IMR-90 (cell line): ENCODE results near the gene KMT2C. TPM values are rescaled to one million over a fixed set of nuclear protein-coding genes. Genes with fewer than 3 reads are reported as not detected.
"Not testable (repeated sequence)": the region's sequence is repeated elsewhere in the genome, so short reads cannot be mapped to it uniquely, and the experiment has no call there.

Experiments used
- ATAC-seq: fragments of 200-7000 bp; cut with Tn5 transposase; 2 replicates; pipeline ENCODE4 v1.9.1; 2020; ENCODE audit warnings: low read depth, mild to moderate bottlenecking, moderate library complexity
- BruUV-seq: library from RNA; stranded (reverse); fragments of 400-500 nt; replicated peaks from 2 replicates; lab custom pipeline; 2021; lab: Mats Ljungman, UMichigan
- CTCF ChIA-PET: fragments of 300-600 bp; formaldehyde crosslinking; extraction: SDS; loops from one replicate; lab custom pipeline; 2021; ENCODE audit warnings: antibody characterized with exemption; lab: Yijun Ruan, JAX
- POLR2A ChIA-PET: fragments of 300-600 bp; sonication (Branson Sonifier 250); formaldehyde crosslinking; loops from one replicate; lab custom pipeline; 2022; ENCODE audit warnings: antibody characterized with exemption; ENCODE audit not compliant: unreplicated experiment; lab: Charles Lee
- DNase-seq: peaks from one replicate; pipeline ENCODE4 v3.0.0; 2013
- H2AFZ ChIP-seq: replicated peaks from 2 replicates; pipeline ENCODE3; 2013; ENCODE audit warnings: low read length, mild to moderate bottlenecking; ENCODE audit not compliant: poor library complexity
- H2AK5ac ChIP-seq: 2 replicates; pipeline ENCODE4 v1.6.1; 2013; ENCODE audit warnings: low read depth, low read length, inconsistent platforms
- H2AK9ac ChIP-seq: replicated peaks from 2 replicates; pipeline ENCODE3; 2013; ENCODE audit warnings: mild to moderate bottlenecking, low read depth, low read length, moderate library complexity; ENCODE audit not compliant: poor library complexity
- H2BK120ac ChIP-seq: 2 replicates; pipeline ENCODE4 v1.6.1; 2013; ENCODE audit warnings: low read depth, low read length, inconsistent platforms
- H2BK15ac ChIP-seq: 3 replicates; pipeline ENCODE4 v1.6.1; 2013; ENCODE audit warnings: low read depth, low read length, inconsistent platforms
- H2BK20ac ChIP-seq: 2 replicates; pipeline ENCODE4 v1.6.1; 2013; ENCODE audit warnings: low read depth, mild to moderate bottlenecking, inconsistent platforms, low read length, moderate library complexity
- H2BK5ac ChIP-seq: 2 replicates; pipeline ENCODE4 v1.6.1; 2013; ENCODE audit warnings: mild to moderate bottlenecking, low read depth, low read length, inconsistent platforms; ENCODE audit not compliant: poor library complexity, severe bottlenecking
- H3K14ac ChIP-seq: replicated peaks from 2 replicates; pipeline ENCODE4 v1.6.1; 2013; ENCODE audit warnings: low read depth, low read length, inconsistent platforms
- H3K18ac ChIP-seq: 2 replicates; pipeline ENCODE4 v1.6.1; 2013; ENCODE audit warnings: low read depth, low read length, control low read depth
- H3K23ac ChIP-seq: 2 replicates; pipeline ENCODE4 v1.6.1; 2013; ENCODE audit warnings: low read depth, low read length, inconsistent platforms
- H3K27ac ChIP-seq: 2 replicates; pipeline ENCODE4 v1.5.1; 2013; ENCODE audit warnings: mild to moderate bottlenecking, control low read depth, low read length; ENCODE audit not compliant: insufficient read depth
- H3K27me3 ChIP-seq: 2 replicates; pipeline ENCODE4 v1.6.1; 2013; ENCODE audit warnings: low read length; ENCODE audit not compliant: control insufficient read depth, insufficient read depth
- H3K36me3 ChIP-seq: 2 replicates; pipeline ENCODE4 v1.6.1; 2013; ENCODE audit warnings: low read length, mixed read lengths; ENCODE audit not compliant: control insufficient read depth, insufficient read depth
- H3K4ac ChIP-seq: 2 replicates; pipeline ENCODE4 v1.6.1; 2013; ENCODE audit warnings: low read depth, low read length, inconsistent platforms
- H3K4me1 ChIP-seq: 2 replicates; pipeline ENCODE4 v1.6.1; 2013; ENCODE audit warnings: low read length, mixed read lengths; ENCODE audit not compliant: control insufficient read depth, insufficient read depth
- H3K4me2 ChIP-seq: 2 replicates; pipeline ENCODE4 v1.6.1; 2013; ENCODE audit warnings: low read depth, mild to moderate bottlenecking, control low read depth, low read length, moderate library complexity
- H3K4me3 ChIP-seq: 2 replicates; pipeline ENCODE4 v1.5.1; 2013; ENCODE audit warnings: low read depth, mild to moderate bottlenecking, control low read depth, low read length, moderate library complexity; ENCODE audit not compliant: insufficient read depth
- H3K56ac ChIP-seq: 2 replicates; pipeline ENCODE4 v1.6.1; 2013; ENCODE audit warnings: low read length, inconsistent platforms; ENCODE audit not compliant: insufficient read depth; ENCODE audit errors: extremely low read depth
- H3K79me1 ChIP-seq, 2 experiments: 2 replicates each; pipeline ENCODE4 v1.6.1; 2013; ENCODE audit warnings: low read length in 2 of 2, inconsistent platforms in 1 of 2, low read depth in 1 of 2
- H3K9ac ChIP-seq: 2 replicates; pipeline ENCODE4 v1.6.1; 2013; ENCODE audit warnings: low read depth, low read length, control low read depth
- H3K9me1 ChIP-seq: 2 replicates; pipeline ENCODE4 v1.6.1; 2013; ENCODE audit warnings: low read length, inconsistent platforms; ENCODE audit not compliant: insufficient read depth
- H3K9me3 ChIP-seq: 2 replicates; pipeline ENCODE4 v1.6.1; 2013; ENCODE audit warnings: low read length; ENCODE audit not compliant: control insufficient read depth, insufficient read depth
- H4K20me1 ChIP-seq: 2 replicates; pipeline ENCODE4 v1.6.1; 2013; ENCODE audit warnings: low read length, inconsistent platforms; ENCODE audit not compliant: insufficient read depth
- H4K5ac ChIP-seq: 2 replicates; pipeline ENCODE4 v1.6.1; 2013; ENCODE audit warnings: mild to moderate bottlenecking, low read depth, low read length, control low read depth
- H4K8ac ChIP-seq, 2 experiments: 2 replicates each; pipeline ENCODE4 v1.6.1; 2013; ENCODE audit warnings: low read depth in 2 of 2, low read length in 2 of 2, control low read depth in 1 of 2, inconsistent platforms in 1 of 2
- H4K91ac ChIP-seq: 2 replicates; pipeline ENCODE4 v1.6.1; 2013; ENCODE audit warnings: low read depth, low read length, inconsistent platforms; ENCODE audit not compliant: insufficient read depth
- CHD1 ChIP-seq: IDR thresholded peaks from 2 replicates; pipeline ENCODE4 v1.6.1; 2012; ENCODE audit warnings: low read depth, low read length, improper control_type of control experiment
- NFE2L2 ChIP-seq: fragments of 150-350 bp; IDR thresholded peaks from 2 replicates; pipeline ENCODE4 v1.6.1; 2016; ENCODE audit warnings: low read depth, mild to moderate bottlenecking, low read length
- RCOR1 ChIP-seq: IDR thresholded peaks from 2 replicates; pipeline ENCODE4 v1.6.1; 2012; ENCODE audit warnings: mild to moderate bottlenecking, low read length, improper control_type of control experiment; ENCODE audit not compliant: insufficient replicate concordance
- USF2 ChIP-seq: fragments of 150-350 bp; IDR thresholded peaks from 2 replicates; pipeline ENCODE4 v1.6.1; 2017; ENCODE audit warnings: mild to moderate bottlenecking, antibody characterized with exemption, low read length, low read depth
- WGBS, 2 experiments: methylation state at CpG; one replicate each; pipeline versions ENCODE4 v1.1.5 to v1.1.7; 2013; ENCODE audit warnings: missing lambda C conversion rate in 2 of 2; ENCODE audit not compliant: insufficient read length in 1 of 2; ENCODE audit errors: extremely low coverage in 2 of 2; 5-methylcytosine and 5-hydroxymethylcytosine counted together
- dilution Hi-C: fragments of 300-500 bp; cut with HindIII; formaldehyde crosslinking; loops from one replicate; pipeline ENCODE4 v1.14.3; 2018; ENCODE audit warnings: low sequenced_read_pairs; ENCODE audit not compliant: unreplicated experiment
- in situ Hi-C: fragments of 300-500 bp; cut with MboI; formaldehyde crosslinking; loops from 3 replicates; pipeline ENCODE4 v1.14.3; 2019; ENCODE audit warnings: low sequenced_read_pairs, inconsistent platforms, mixed read lengths
- intact Hi-C: fragments of 100-400 bp; cut with micrococcal nuclease; formaldehyde crosslinking; loops from 2 replicates; pipeline ENCODE4 v1.10.0; 2022
- polyA plus RNA-seq, 3 experiments: library from polyadenylated mRNA; depleted of rRNA; stranded (reverse); fragments of >200 nt; gene quantifications; 2 replicates each; pipeline ENCODE4 v1.2.3, GENCODE V29; 2012; ENCODE audit warnings: low replicate concordance in 1 of 3
- total RNA-seq: library from RNA; depleted of rRNA; stranded (reverse); fragments of >200 nt; gene quantifications from 2 replicates; pipeline ENCODE4 v1.2.3, GENCODE V29; 2012

Gene KMT2C
- total and polyA plus RNA-seq, 2 of the 4 experiments (the other 2 are of a cell fraction) = 8.0 to 23.3 TPM

DNA sequence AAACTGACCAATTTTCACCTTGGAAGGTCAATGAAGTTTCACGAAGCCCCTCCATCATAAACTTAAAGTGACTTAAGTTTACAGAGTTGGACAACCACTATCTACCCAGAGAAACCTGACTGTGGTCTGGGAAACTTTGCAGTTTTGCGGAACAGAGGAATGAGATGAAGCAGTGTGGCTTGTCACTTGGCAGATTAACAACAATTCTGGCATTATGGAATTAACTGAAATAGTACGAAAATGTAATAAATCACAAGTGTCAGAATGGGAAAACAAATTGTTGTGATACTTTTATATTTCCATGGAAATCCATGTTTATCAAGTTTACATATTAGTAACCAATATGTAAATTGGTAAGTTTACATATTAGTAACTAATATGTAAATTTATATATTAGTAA, 4.9 kb downstream of the KMT2C start:
- H4K20me1 ChIP-seq = peaks cover 64% of the 10 kb centered on the region
- no peak overlapping the region for H3K4me2 ChIP-seq
- no CpG with 5 or more reads among the region's 3 CpGs for WGBS, 2 experiments
- no peak overlapping the region for H2BK15ac ChIP-seq
- no peak overlapping the region for H3K14ac ChIP-seq
- no peaks in the 10 kb centered on the region for H3K27me3 ChIP-seq
- H3K36me3 ChIP-seq = no peaks in the 10 kb centered on the region
- no peak overlapping the region for H2BK5ac ChIP-seq
- H3K79me1 ChIP-seq = peaks cover 0 to 22% of the 10 kb centered on the region in 2 experiments; a peak in 2 of 4 replicates
- H3K56ac ChIP-seq = no peak overlapping the region
- no peak overlapping the region for H2BK120ac ChIP-seq
- no peak overlapping the region for H3K4ac ChIP-seq
- no peak overlapping the region for H2AK9ac ChIP-seq
- ATAC-seq (no peak), DNase-seq (no peak)
- peaks cover 2% of the 10 kb centered on the region; the same call in 1 of the 2 replicates for H3K9me1 ChIP-seq
- no peak overlapping the region for H4K91ac ChIP-seq
- ChIA-PET POLR2A (no interaction called here), CTCF (no interaction called here)
- no peaks in the 10 kb centered on the region for H3K9me3 ChIP-seq
- H2AFZ ChIP-seq = no peak overlapping the region
- no peak overlapping the region for H4K8ac ChIP-seq
- H3K23ac ChIP-seq = no peak overlapping the region
- no peak overlapping the region for H3K4me3 ChIP-seq
- no peak overlapping the region for H2AK5ac ChIP-seq
- intact Hi-C loops = loop anchor here (10.0 kb wide), 2 partner anchors 226 to 244 kb away; partner anchors contain the start of gene XRCC2
- BruUV-seq = no TSS peak
- 0 out of 2 replicates have a peak, but pooled peaks cover 2% of the 10 kb centered on the region for H3K4me1 ChIP-seq
- no peak overlapping the region for H3K18ac ChIP-seq
- in situ Hi-C loops = no loop called here
- TF ChIP-seq NFE2L2 (no peak), CHD1 (no peak), RCOR1 (no peak), USF2 (no peak)
- H3K27ac ChIP-seq = no peak overlapping the region
- H4K5ac ChIP-seq = no peak overlapping the region
- dilution Hi-C loops = no loop called here
- H2BK20ac ChIP-seq = no peak overlapping the region
- H3K9ac ChIP-seq = no peak overlapping the region

DNA sequence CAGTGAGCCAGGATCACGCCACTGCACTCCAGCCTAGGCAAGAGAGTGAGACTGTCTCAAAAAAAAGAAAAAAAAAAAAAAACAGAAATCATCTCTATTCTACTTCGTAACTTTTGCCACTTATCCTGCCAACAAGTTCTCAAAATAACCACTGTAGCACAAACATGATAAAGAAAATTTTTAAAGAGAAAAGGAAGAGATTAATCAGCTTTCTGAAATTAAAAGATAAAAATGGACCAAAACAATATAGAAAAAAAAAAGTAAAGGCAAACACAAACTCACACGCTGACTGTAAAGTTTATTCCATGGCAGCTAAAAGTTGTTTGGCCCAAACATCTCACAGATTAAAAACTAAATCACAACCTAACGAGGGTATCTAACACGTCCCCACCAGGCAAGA, 5.7 kb downstream of the KMT2C start:
- H3K4ac ChIP-seq, H2AK5ac ChIP-seq, H3K36me3 ChIP-seq, H2BK20ac ChIP-seq, H3K4me2 ChIP-seq, H2AK9ac ChIP-seq, POLR2A ChIA-PET, H3K9me3 ChIP-seq, in situ Hi-C loops, H3K9ac ChIP-seq, H4K5ac ChIP-seq, H2AFZ ChIP-seq, H4K8ac ChIP-seq, dilution Hi-C loops, H3K14ac ChIP-seq, H4K91ac ChIP-seq, H3K4me1 ChIP-seq, BruUV-seq, DNase-seq, H3K27me3 ChIP-seq, H2BK5ac ChIP-seq, H2BK120ac ChIP-seq, ATAC-seq, H3K9me1 ChIP-seq, H3K56ac ChIP-seq, H3K18ac ChIP-seq, H3K27ac ChIP-seq, H3K4me3 ChIP-seq, H2BK15ac ChIP-seq, H3K23ac ChIP-seq: not testable (repeated sequence)
- intact Hi-C loops = loop anchor here (10.0 kb wide), 2 partner anchors 225 to 245 kb away; partner anchors contain the start of gene XRCC2
- CTCF ChIA-PET = interaction anchor here (0.6 kb wide), 1 partner anchor 82 kb away, joined by 6 read pairs; no protein-coding TSS in a partner anchor
- Histone ChIP-seq H3K79me1 (peaks cover 0 to 27% of the 10 kb centered on the region in 2 experiments; a peak in 2 of 4 replicates), H4K20me1 (peaks cover 71% of the 10 kb centered on the region)
- WGBS, 2 experiments = no CpG with 5 or more reads among the region's 5 CpGs
